HepG2 (cell line): ENCODE results near the gene UNKL. TPM values are rescaled to one million over a fixed set of nuclear protein-coding genes. Genes with fewer than 3 reads are reported as not detected.

Source experiments
- AFF4 ChIP-seq: sonication (generic); formaldehyde crosslinking; IDR thresholded peaks from 2 replicates; pipeline ENCODE4 v1.4.0; 2020; ENCODE audit warnings: missing genetic modification reagents
- BRD4 ChIP-seq: sonication (generic); formaldehyde crosslinking; IDR thresholded peaks from 2 replicates; pipeline ENCODE4 v1.4.0; 2020; ENCODE audit warnings: missing genetic modification reagents
- FOXC1 ChIP-seq: sonication (generic); formaldehyde crosslinking; IDR thresholded peaks from 2 replicates; pipeline ENCODE4 v1.8.0; 2022; ENCODE audit warnings: mild to moderate bottlenecking, missing genetic modification reagents, borderline replicate concordance
- FOXP1 ChIP-seq, 2 experiments: fragments of 450-650 bp in 1 of 2; IDR thresholded peaks; 2 replicates each; pipeline ENCODE4 v1.6.1; 2017 to 2018; ENCODE audit warnings: antibody characterized with exemption in 1 of 2
- GTF3A ChIP-seq: sonication (generic); formaldehyde crosslinking; conservative IDR thresholded peaks from 2 replicates; pipeline ENCODE4 v1.4.0; 2020; ENCODE audit warnings: mild to moderate bottlenecking, missing genetic modification reagents
- HOXA3 ChIP-seq: sonication (generic); formaldehyde crosslinking; IDR thresholded peaks from 2 replicates; pipeline ENCODE4 v1.5.0; 2020; ENCODE audit warnings: missing genetic modification reagents
- KDM3A ChIP-seq: IDR thresholded peaks from 2 replicates; pipeline ENCODE4 v1.6.1; 2018; ENCODE audit warnings: low read depth, missing compliant biosample characterization
- MAX ChIP-seq: IDR thresholded peaks from 2 replicates; pipeline ENCODE4 v1.6.1; 2012; ENCODE audit warnings: inconsistent platforms
- PPARG ChIP-seq: conservative IDR thresholded peaks from 2 replicates; pipeline ENCODE4 v1.6.1; 2016; ENCODE audit warnings: missing biosample characterization, missing genetic modification reagents
- REST ChIP-seq, 2 experiments: IDR thresholded peaks; 2 replicates each; pipeline ENCODE4 v1.6.1; 2011 to 2012; ENCODE audit warnings: low read length in 2 of 2, borderline replicate concordance in 1 of 2, low read depth in 1 of 2, mild to moderate bottlenecking in 1 of 2, moderate library complexity in 1 of 2
- SKIL ChIP-seq: sonication (generic); formaldehyde crosslinking; IDR thresholded peaks from 2 replicates; pipeline ENCODE4 v1.8.0; 2022; ENCODE audit warnings: missing genetic modification reagents, mild to moderate bottlenecking, moderate library complexity, borderline replicate concordance
- XBP1 ChIP-seq: sonication (generic); formaldehyde crosslinking; IDR thresholded peaks from 2 replicates; pipeline ENCODE4 v1.5.0; 2020; ENCODE audit warnings: missing genetic modification reagents
- ZBTB44 ChIP-seq: sonication (generic); formaldehyde crosslinking; IDR thresholded peaks from 2 replicates; pipeline ENCODE4 v1.4.0; 2020; ENCODE audit warnings: missing genetic modification reagents
- ZFAT ChIP-seq: sonication (generic); formaldehyde crosslinking; conservative IDR thresholded peaks from 2 replicates; pipeline ENCODE4 v1.8.1; 2023; ENCODE audit warnings: missing genetic modification reagents, inconsistent platforms
- ZKSCAN1 ChIP-seq: fragments of 150-350 bp; IDR thresholded peaks from 2 replicates; pipeline ENCODE4 v1.6.1; 2014; ENCODE audit warnings: low read length
- ZNF143 ChIP-seq: sonication (generic); formaldehyde crosslinking; IDR thresholded peaks from 2 replicates; pipeline ENCODE4 v1.4.0; 2020; ENCODE audit warnings: missing genetic modification reagents
- ZNF180 ChIP-seq: sonication (generic); formaldehyde crosslinking; IDR thresholded peaks from 2 replicates; pipeline ENCODE4 v1.4.0; 2020; ENCODE audit warnings: low read depth, missing genetic modification reagents, borderline replicate concordance
- ZNF235 ChIP-seq: sonication (generic); formaldehyde crosslinking; IDR thresholded peaks from 2 replicates; pipeline ENCODE4 v1.8.1; 2023; ENCODE audit warnings: mild to moderate bottlenecking, missing genetic modification reagents, borderline replicate concordance
- polyA plus RNA-seq, 8 experiments: library from polyadenylated mRNA; depleted of rRNA in 3 of 8; stranded (reverse) in 7 of 8; unstranded in 1 of 8; fragments of >200 nt; fragmentation: Illumina TruSeq in 4 of 8; extraction: Trizol in 4 of 8; gene quantifications; 2 replicates each; pipeline versions ENCODE4 v1.2.1 to v1.2.3, GENCODE V29; 2011 to 2016; ENCODE audit warnings: low read depth in 4 of 8, missing spikeins in 1 of 8, mixed read lengths in 1 of 8; ENCODE audit not compliant: insufficient read depth in 1 of 8
- total RNA-seq, 5 experiments: library from RNA; depleted of rRNA; stranded (reverse); fragments of >200 nt; fragmentation: Illumina TruSeq; extraction: Trizol; gene quantifications; 2 replicates each; pipeline ENCODE4 v1.2.3, GENCODE V29; 2016; ENCODE audit warnings: low read depth in 1 of 5

The UNKL gene
- total and polyA plus RNA-seq, 2 of the 13 experiments (the other 11 are each of a cell fraction or from before 2014, with no cell fraction given): 10.4 to 17.6 TPM

- TF ChIP-seq KDM3A (CRISPR knock-in tag) (no peak), ZNF235 (no peak), MAX (no peak), ZNF143 (CRISPR knock-in tag) (no peak), ZKSCAN1 (no peak), ZFAT (CRISPR knock-in tag) (no peak), SKIL (CRISPR knock-in tag) (no peak), FOXP1 (IDR thresholded peaks at IDR 0.05) (peak; percentile 77), FOXP1 (CRISPR knock-in tag; IDR thresholded peaks at IDR 0.05) (peak; percentile 89), AFF4 (CRISPR knock-in tag) (no peak), ZBTB44 (CRISPR knock-in tag) (no peak), FOXC1 (no peak), BRD4 (no peak), XBP1 (CRISPR knock-in tag) (no peak), HOXA3 (no peak; the same call in 1 of the 2 replicates), GTF3A (CRISPR knock-in tag) (no peak), PPARG (CRISPR knock-in tag) (no peak), REST (IDR thresholded peaks at IDR 0.05; ENCODE audit: borderline replicate concordance in 1 of 2, low read depth in 1 of 2, low read length in 2 of 2) (no peak), ZNF180 (CRISPR knock-in tag) (no peak)
Observed at GRCh38 chr16:1331712-1332617, 82.5 kb downstream of the UNKL start (continued).
